22Rv1 (cell line): ENCODE data around the gene BMPER.

Experiments used
- ZFX ChIP-seq: fragments of 450-650 bp; IDR thresholded peaks from 2 replicates; pipeline ENCODE4 v1.6.1; 2017; ENCODE audit warnings: antibody characterized with exemption, borderline replicate concordance
- TF ChIP-seq, protein P1 (sequence below): fragments of 450-650 bp; IDR thresholded peaks from 2 replicates; pipeline ENCODE4 v1.5.1; 2017; ENCODE audit warnings: mild to moderate bottlenecking

DNA sequence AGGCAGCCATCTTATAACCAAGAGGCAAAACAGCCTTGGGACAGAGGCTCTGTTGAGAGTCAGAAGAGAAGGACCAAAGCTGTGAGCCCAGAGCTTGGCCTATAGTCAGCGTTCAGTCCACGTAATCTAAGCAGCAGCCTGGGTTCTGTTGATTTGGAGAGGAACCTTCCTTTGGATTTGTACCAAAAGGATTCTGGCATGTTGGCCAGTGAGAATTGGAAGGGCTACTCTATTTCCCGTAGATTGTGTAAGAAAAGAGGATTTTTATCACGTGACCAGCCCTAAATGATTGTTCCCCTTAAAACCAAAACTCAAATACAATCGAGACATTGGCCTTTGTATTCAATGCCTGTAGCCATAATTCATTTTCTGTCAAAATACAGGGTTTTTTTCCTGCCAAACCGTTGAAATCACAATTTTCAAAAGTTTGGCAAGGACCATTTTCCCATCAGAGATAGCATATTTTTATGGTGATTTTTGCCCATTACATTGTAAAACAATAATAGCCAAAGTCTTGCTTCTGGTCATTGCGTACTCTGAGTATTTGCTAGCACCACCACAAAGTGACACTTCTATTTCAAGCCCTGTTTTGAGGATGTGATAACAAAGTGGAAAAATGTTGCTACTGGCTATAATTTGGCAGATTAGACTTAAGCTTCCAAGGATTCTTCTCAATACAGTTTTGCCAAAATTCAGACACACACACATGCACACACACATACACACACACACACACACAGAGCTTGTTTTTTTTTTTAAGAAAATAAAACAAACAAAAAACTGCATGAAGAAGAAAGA lies 23.1 kb upstream of the BMPER start:
- TF ChIP-seq, protein P1, sequence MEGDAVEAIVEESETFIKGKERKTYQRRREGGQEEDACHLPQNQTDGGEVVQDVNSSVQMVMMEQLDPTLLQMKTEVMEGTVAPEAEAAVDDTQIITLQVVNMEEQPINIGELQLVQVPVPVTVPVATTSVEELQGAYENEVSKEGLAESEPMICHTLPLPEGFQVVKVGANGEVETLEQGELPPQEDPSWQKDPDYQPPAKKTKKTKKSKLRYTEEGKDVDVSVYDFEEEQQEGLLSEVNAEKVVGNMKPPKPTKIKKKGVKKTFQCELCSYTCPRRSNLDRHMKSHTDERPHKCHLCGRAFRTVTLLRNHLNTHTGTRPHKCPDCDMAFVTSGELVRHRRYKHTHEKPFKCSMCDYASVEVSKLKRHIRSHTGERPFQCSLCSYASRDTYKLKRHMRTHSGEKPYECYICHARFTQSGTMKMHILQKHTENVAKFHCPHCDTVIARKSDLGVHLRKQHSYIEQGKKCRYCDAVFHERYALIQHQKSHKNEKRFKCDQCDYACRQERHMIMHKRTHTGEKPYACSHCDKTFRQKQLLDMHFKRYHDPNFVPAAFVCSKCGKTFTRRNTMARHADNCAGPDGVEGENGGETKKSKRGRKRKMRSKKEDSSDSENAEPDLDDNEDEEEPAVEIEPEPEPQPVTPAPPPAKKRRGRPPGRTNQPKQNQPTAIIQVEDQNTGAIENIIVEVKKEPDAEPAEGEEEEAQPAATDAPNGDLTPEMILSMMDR, result no peak
- TF ChIP-seq ZFX, result no peak
